HG03064 (cell line): Measurements from ENCODE around the gene DHX29.

Experiments used
- ATAC-seq: cut with Tn5 transposase; IDR thresholded peaks from one replicate; pipeline ENCODE4 v1.9.1; 2021; ENCODE audit warnings: low read depth; ENCODE audit not compliant: unreplicated experiment

DHX29 gene

GRCh38 chr5:55211184-55211874, 96.2 kb downstream of the DHX29 start:
- no peak for ATAC-seq
